WTC11 (cell line): ENCODE data around the gene CLASP1. TPM values are rescaled to one million over a fixed set of nuclear protein-coding genes. Genes with fewer than 3 reads are reported as not detected.

Source experiments
- ATAC-seq: fragments of 200-7000 bp; cut with Tn5 transposase; 2 replicates; pipeline ENCODE4 v1.10.0; 2021; ENCODE audit warnings: mild to moderate bottlenecking, moderate library complexity
- CTCF ChIA-PET: fragments of 300-600 bp; sonication (Branson Sonifier 250); formaldehyde crosslinking; loops from one replicate; lab custom pipeline; 2021; ENCODE audit warnings: antibody characterized with exemption; lab: Charles Lee
- POLR2A ChIA-PET: fragments of 350-600 bp; sonication (Branson Sonifier 250); formaldehyde crosslinking; loops from one replicate; lab custom pipeline; 2021; ENCODE audit warnings: antibody characterized with exemption; lab: Charles Lee
- DNase-seq: peaks from one replicate; pipeline ENCODE4 v3.0.0; 2021; ENCODE audit warnings: low spot score
- H3K27ac Mint-ChIP-seq: 2 replicates; pipeline ENCODE4 v1.8.0; 2021; ENCODE audit warnings: mixed read lengths
- H3K27me3 Mint-ChIP-seq: 2 replicates; pipeline ENCODE4 v1.8.0; 2021; ENCODE audit warnings: low read depth, mild to moderate bottlenecking, moderate library complexity, mixed read lengths
- H3K36me3 Mint-ChIP-seq: 2 replicates; pipeline ENCODE4 v1.8.0; 2021; ENCODE audit warnings: mixed read lengths
- H3K4me1 Mint-ChIP-seq: 2 replicates; pipeline ENCODE4 v1.8.0; 2022; ENCODE audit warnings: mixed read lengths
- H3K4me3 Mint-ChIP-seq: 2 replicates; pipeline ENCODE4 v1.8.0; 2021; ENCODE audit warnings: mild to moderate bottlenecking, moderate library complexity, mixed read lengths
- H3K9me3 Mint-ChIP-seq: 2 replicates; pipeline ENCODE4 v1.8.0; 2021; ENCODE audit warnings: mixed read lengths
- JUN ChIP-seq: sonication (generic); formaldehyde crosslinking; IDR thresholded peaks from 2 replicates; pipeline ENCODE4 v1.8.0; 2023; ENCODE audit warnings: mild to moderate bottlenecking, missing genetic modification reagents
- MYBL2 ChIP-seq: sonication (generic); formaldehyde crosslinking; IDR thresholded peaks from 2 replicates; pipeline ENCODE4 v1.8.1; 2023; ENCODE audit warnings: mild to moderate bottlenecking, moderate library complexity, missing genetic modification reagents
- NR3C1 ChIP-seq: sonication (generic); formaldehyde crosslinking; conservative IDR thresholded peaks from 2 replicates; pipeline ENCODE4 v1.8.1; 2023; ENCODE audit warnings: low read depth, mild to moderate bottlenecking, missing genetic modification reagents
- PRRX2 ChIP-seq: fragments of 250-450 bp; sonication (Bioruptor Pico); IDR thresholded peaks from 2 replicates; pipeline ENCODE4 v1.8.0; 2021; ENCODE audit warnings: mild to moderate bottlenecking
- RELA ChIP-seq: sonication (generic); formaldehyde crosslinking; IDR thresholded peaks from 2 replicates; pipeline ENCODE4 v1.8.1; 2022; ENCODE audit warnings: missing genetic modification reagents, mild to moderate bottlenecking, borderline replicate concordance
- SMAD3 ChIP-seq: sonication (generic); formaldehyde crosslinking; IDR thresholded peaks from 2 replicates; pipeline ENCODE4 v1.8.0; 2022; ENCODE audit warnings: missing genetic modification reagents, mild to moderate bottlenecking, borderline replicate concordance
- SMAD4 ChIP-seq: sonication (generic); formaldehyde crosslinking; IDR thresholded peaks from 2 replicates; pipeline ENCODE4 v1.8.0; 2022; ENCODE audit warnings: mild to moderate bottlenecking, missing genetic modification reagents
- ZNF219 ChIP-seq: sonication (generic); formaldehyde crosslinking; IDR thresholded peaks from 2 replicates; pipeline ENCODE4 v1.8.0; 2023; ENCODE audit warnings: missing genetic modification reagents, mild to moderate bottlenecking, borderline replicate concordance
- ZNF416 ChIP-seq: fragments of 250-450 bp; sonication (Bioruptor Pico); IDR thresholded peaks from 2 replicates; pipeline ENCODE4 v1.9.0; 2021; ENCODE audit warnings: mild to moderate bottlenecking, inconsistent platforms
- total RNA-seq: library from RNA; stranded (reverse); gene quantifications from 3 replicates; pipeline ENCODE4 v1.2.3, GENCODE V29; 2021
- TF ChIP-seq, protein P1 (sequence below): fragments of 250-450 bp; sonication (Bioruptor Pico); IDR thresholded peaks from 2 replicates; pipeline ENCODE4 v1.9.0; 2021; ENCODE audit warnings: mild to moderate bottlenecking, borderline replicate concordance
- TF ChIP-seq, protein P2 (sequence below): sonication (generic); formaldehyde crosslinking; IDR thresholded peaks from 2 replicates; pipeline ENCODE4 v1.8.1; 2023; ENCODE audit warnings: mild to moderate bottlenecking, missing genetic modification reagents
- TF ChIP-seq, protein P3 (sequence below): sonication (generic); formaldehyde crosslinking; IDR thresholded peaks from 2 replicates; pipeline ENCODE4 v1.8.0; 2023; ENCODE audit warnings: missing genetic modification reagents
- TF ChIP-seq, protein P4 (sequence below): fragments of 250-450 bp; sonication (Bioruptor Pico); IDR thresholded peaks from 2 replicates; pipeline ENCODE4 v1.8.0; 2021; ENCODE audit warnings: mild to moderate bottlenecking
- TF ChIP-seq, protein P5 (sequence below): sonication (generic); formaldehyde crosslinking; IDR thresholded peaks from 2 replicates; pipeline ENCODE4 v1.8.0; 2022; ENCODE audit warnings: mild to moderate bottlenecking, missing genetic modification reagents
- TF ChIP-seq, protein P6 (sequence below): fragments of 250-450 bp; sonication (Bioruptor Pico); IDR thresholded peaks from 2 replicates; pipeline ENCODE4 v1.9.0; 2021; ENCODE audit warnings: mild to moderate bottlenecking
- TF ChIP-seq, protein P7 (sequence below): sonication (generic); formaldehyde crosslinking; IDR thresholded peaks from 2 replicates; pipeline ENCODE4 v1.8.1; 2022; ENCODE audit warnings: mild to moderate bottlenecking, moderate library complexity, missing genetic modification reagents
- TF ChIP-seq, protein P8 (sequence below): sonication (generic); formaldehyde crosslinking; IDR thresholded peaks from 2 replicates; pipeline ENCODE4 v1.8.1; 2022; ENCODE audit warnings: low read depth, missing genetic modification reagents, borderline replicate concordance
- TF ChIP-seq, protein P9 (sequence below): sonication (generic); formaldehyde crosslinking; IDR thresholded peaks from 2 replicates; pipeline ENCODE4 v1.8.1; 2023; ENCODE audit warnings: mild to moderate bottlenecking, missing genetic modification reagents
- TF ChIP-seq, protein P10 (sequence below): fragments of 250-450 bp; sonication (Bioruptor Pico); IDR thresholded peaks from 2 replicates; pipeline ENCODE4 v2.1.2; 2022; ENCODE audit warnings: mild to moderate bottlenecking, moderate library complexity

CLASP1 gene
- total RNA-seq, 1 experiment from 2014 or later = 50.0 TPM

DNA sequence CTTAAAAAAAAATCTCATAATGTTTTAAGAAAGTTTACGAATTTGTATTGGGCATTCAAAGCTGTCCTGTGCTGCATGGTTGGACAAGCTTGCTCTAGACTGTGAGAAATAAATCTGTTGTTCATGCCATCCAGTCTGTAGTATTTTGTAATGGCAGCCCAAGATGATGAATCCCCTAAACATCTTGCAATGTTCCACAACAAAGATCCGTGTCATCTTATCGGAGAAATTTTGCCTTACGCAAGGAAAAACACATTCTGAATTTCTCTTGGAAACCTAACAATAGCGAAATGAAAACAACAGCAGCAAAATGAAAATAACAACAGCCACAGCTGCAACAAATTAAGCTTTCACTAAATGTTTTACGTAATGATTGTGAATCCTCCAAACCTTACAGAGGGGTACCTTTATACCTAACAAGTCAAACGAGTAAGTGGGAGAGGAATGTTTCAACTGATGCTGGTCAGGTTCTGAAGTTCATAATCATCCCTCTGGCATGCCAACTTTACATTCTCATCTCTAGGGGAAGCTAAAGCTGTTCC is 194.6 kb downstream of the CLASP1 start (continued):
- TF ChIP-seq, protein P1, sequence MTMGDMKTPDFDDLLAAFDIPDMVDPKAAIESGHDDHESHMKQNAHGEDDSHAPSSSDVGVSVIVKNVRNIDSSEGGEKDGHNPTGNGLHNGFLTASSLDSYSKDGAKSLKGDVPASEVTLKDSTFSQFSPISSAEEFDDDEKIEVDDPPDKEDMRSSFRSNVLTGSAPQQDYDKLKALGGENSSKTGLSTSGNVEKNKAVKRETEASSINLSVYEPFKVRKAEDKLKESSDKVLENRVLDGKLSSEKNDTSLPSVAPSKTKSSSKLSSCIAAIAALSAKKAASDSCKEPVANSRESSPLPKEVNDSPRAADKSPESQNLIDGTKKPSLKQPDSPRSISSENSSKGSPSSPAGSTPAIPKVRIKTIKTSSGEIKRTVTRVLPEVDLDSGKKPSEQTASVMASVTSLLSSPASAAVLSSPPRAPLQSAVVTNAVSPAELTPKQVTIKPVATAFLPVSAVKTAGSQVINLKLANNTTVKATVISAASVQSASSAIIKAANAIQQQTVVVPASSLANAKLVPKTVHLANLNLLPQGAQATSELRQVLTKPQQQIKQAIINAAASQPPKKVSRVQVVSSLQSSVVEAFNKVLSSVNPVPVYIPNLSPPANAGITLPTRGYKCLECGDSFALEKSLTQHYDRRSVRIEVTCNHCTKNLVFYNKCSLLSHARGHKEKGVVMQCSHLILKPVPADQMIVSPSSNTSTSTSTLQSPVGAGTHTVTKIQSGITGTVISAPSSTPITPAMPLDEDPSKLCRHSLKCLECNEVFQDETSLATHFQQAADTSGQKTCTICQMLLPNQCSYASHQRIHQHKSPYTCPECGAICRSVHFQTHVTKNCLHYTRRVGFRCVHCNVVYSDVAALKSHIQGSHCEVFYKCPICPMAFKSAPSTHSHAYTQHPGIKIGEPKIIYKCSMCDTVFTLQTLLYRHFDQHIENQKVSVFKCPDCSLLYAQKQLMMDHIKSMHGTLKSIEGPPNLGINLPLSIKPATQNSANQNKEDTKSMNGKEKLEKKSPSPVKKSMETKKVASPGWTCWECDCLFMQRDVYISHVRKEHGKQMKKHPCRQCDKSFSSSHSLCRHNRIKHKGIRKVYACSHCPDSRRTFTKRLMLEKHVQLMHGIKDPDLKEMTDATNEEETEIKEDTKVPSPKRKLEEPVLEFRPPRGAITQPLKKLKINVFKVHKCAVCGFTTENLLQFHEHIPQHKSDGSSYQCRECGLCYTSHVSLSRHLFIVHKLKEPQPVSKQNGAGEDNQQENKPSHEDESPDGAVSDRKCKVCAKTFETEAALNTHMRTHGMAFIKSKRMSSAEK = no peak
- TF ChIP-seq, protein P2, sequence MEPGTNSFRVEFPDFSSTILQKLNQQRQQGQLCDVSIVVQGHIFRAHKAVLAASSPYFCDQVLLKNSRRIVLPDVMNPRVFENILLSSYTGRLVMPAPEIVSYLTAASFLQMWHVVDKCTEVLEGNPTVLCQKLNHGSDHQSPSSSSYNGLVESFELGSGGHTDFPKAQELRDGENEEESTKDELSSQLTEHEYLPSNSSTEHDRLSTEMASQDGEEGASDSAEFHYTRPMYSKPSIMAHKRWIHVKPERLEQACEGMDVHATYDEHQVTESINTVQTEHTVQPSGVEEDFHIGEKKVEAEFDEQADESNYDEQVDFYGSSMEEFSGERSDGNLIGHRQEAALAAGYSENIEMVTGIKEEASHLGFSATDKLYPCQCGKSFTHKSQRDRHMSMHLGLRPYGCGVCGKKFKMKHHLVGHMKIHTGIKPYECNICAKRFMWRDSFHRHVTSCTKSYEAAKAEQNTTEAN (CRISPR knock-in tag) = no peak
- TF ChIP-seq, protein P3, sequence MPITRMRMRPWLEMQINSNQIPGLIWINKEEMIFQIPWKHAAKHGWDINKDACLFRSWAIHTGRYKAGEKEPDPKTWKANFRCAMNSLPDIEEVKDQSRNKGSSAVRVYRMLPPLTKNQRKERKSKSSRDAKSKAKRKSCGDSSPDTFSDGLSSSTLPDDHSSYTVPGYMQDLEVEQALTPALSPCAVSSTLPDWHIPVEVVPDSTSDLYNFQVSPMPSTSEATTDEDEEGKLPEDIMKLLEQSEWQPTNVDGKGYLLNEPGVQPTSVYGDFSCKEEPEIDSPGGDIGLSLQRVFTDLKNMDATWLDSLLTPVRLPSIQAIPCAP (CRISPR knock-in tag) = no peak
- TF ChIP-seq, protein P4, sequence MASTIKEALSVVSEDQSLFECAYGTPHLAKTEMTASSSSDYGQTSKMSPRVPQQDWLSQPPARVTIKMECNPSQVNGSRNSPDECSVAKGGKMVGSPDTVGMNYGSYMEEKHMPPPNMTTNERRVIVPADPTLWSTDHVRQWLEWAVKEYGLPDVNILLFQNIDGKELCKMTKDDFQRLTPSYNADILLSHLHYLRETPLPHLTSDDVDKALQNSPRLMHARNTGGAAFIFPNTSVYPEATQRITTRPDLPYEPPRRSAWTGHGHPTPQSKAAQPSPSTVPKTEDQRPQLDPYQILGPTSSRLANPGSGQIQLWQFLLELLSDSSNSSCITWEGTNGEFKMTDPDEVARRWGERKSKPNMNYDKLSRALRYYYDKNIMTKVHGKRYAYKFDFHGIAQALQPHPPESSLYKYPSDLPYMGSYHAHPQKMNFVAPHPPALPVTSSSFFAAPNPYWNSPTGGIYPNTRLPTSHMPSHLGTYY (CRISPR knock-in tag) = no peak
- no peak for TF ChIP-seq JUN (CRISPR knock-in tag)
- TF ChIP-seq, protein P5, sequence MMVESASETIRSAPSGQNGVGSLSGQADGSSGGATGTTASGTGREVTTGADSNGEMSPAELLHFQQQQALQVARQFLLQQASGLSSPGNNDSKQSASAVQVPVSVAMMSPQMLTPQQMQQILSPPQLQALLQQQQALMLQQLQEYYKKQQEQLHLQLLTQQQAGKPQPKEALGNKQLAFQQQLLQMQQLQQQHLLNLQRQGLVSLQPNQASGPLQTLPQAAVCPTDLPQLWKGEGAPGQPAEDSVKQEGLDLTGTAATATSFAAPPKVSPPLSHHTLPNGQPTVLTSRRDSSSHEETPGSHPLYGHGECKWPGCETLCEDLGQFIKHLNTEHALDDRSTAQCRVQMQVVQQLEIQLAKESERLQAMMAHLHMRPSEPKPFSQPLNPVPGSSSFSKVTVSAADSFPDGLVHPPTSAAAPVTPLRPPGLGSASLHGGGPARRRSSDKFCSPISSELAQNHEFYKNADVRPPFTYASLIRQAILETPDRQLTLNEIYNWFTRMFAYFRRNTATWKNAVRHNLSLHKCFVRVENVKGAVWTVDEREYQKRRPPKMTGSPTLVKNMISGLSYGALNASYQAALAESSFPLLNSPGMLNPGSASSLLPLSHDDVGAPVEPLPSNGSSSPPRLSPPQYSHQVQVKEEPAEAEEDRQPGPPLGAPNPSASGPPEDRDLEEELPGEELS (CRISPR knock-in tag) = no peak
- TF ChIP-seq RELA = no peak
- TF ChIP-seq, protein P6, sequence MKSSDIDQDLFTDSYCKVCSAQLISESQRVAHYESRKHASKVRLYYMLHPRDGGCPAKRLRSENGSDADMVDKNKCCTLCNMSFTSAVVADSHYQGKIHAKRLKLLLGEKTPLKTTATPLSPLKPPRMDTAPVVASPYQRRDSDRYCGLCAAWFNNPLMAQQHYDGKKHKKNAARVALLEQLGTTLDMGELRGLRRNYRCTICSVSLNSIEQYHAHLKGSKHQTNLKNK = no peak
- TF ChIP-seq, protein P7, sequence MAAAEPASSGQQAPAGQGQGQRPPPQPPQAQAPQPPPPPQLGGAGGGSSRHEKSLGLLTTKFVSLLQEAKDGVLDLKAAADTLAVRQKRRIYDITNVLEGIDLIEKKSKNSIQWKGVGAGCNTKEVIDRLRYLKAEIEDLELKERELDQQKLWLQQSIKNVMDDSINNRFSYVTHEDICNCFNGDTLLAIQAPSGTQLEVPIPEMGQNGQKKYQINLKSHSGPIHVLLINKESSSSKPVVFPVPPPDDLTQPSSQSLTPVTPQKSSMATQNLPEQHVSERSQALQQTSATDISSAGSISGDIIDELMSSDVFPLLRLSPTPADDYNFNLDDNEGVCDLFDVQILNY (CRISPR knock-in tag) = no peak

DNA sequence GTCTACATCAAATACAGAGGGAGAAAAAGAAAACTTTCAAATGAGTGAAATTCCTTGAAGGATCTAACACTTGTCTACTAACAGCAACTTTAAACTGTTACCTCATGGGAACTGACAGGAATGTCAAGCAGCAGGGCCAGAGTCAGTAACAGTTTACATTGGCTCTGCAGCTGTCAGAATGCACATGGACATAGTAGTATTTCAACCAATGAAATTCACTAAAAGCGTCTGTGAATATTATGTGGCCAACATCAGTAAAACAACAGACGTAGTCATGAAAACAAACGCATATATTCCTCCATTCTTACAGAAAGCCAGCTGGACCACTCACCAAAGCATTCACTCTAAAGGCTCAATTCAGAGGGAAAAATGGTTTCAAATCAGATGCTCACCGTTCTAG is 197.9 kb downstream of the CLASP1 start:
- no peak for DNase-seq
- no peaks in the 10 kb centered on the region for H3K27me3 Mint-ChIP-seq
- no peak overlapping the region for H3K4me3 Mint-ChIP-seq
- no peak for ATAC-seq
- H3K36me3 Mint-ChIP-seq = peaks cover 50% of the 10 kb centered on the region
- ChIA-PET CTCF (no interaction called here), POLR2A (interaction anchor here (1.2 kb wide), 1 partner anchor 20 kb away, joined by 3 read pairs; no protein-coding TSS in a partner anchor)
- H3K4me1 Mint-ChIP-seq = no peaks in the 10 kb centered on the region
- no peaks in the 10 kb centered on the region for H3K9me3 Mint-ChIP-seq
- H3K27ac Mint-ChIP-seq = no peak overlapping the region
- TF ChIP-seq NR3C1 = no peak
- no peak for TF ChIP-seq PRRX2 (CRISPR knock-in tag)
- TF ChIP-seq, protein P8, sequence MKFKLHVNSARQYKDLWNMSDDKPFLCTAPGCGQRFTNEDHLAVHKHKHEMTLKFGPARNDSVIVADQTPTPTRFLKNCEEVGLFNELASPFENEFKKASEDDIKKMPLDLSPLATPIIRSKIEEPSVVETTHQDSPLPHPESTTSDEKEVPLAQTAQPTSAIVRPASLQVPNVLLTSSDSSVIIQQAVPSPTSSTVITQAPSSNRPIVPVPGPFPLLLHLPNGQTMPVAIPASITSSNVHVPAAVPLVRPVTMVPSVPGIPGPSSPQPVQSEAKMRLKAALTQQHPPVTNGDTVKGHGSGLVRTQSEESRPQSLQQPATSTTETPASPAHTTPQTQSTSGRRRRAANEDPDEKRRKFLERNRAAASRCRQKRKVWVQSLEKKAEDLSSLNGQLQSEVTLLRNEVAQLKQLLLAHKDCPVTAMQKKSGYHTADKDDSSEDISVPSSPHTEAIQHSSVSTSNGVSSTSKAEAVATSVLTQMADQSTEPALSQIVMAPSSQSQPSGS = no peak
- no peak for TF ChIP-seq ZNF219
- TF ChIP-seq, protein P9, sequence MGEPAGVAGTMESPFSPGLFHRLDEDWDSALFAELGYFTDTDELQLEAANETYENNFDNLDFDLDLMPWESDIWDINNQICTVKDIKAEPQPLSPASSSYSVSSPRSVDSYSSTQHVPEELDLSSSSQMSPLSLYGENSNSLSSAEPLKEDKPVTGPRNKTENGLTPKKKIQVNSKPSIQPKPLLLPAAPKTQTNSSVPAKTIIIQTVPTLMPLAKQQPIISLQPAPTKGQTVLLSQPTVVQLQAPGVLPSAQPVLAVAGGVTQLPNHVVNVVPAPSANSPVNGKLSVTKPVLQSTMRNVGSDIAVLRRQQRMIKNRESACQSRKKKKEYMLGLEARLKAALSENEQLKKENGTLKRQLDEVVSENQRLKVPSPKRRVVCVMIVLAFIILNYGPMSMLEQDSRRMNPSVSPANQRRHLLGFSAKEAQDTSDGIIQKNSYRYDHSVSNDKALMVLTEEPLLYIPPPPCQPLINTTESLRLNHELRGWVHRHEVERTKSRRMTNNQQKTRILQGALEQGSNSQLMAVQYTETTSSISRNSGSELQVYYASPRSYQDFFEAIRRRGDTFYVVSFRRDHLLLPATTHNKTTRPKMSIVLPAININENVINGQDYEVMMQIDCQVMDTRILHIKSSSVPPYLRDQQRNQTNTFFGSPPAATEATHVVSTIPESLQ (CRISPR knock-in tag) = no peak
- no peak for TF ChIP-seq ZNF416 (CRISPR knock-in tag)
- no peak for TF ChIP-seq MYBL2 (CRISPR knock-in tag)
- TF ChIP-seq, protein P10, sequence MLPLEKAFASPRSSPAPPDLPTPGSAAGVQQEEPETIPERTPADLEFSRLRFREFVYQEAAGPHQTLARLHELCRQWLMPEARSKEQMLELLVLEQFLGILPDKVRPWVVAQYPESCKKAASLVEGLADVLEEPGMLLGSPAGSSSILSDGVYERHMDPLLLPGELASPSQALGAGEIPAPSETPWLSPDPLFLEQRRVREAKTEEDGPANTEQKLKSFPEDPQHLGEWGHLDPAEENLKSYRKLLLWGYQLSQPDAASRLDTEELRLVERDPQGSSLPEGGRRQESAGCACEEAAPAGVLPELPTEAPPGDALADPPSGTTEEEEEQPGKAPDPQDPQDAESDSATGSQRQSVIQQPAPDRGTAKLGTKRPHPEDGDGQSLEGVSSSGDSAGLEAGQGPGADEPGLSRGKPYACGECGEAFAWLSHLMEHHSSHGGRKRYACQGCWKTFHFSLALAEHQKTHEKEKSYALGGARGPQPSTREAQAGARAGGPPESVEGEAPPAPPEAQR = no peak
- no peak for TF ChIP-seq SMAD4 (CRISPR knock-in tag)
- TF ChIP-seq SMAD3 (CRISPR knock-in tag) = no peak
